Activated naive CD4-positive, alpha-beta T cell treated with anti-CD3 and anti-CD28 coated beads, Interleukin-2, amount 10 ng/mL, durations not matched to agents 7 days and 5 days (primary cell): Measurements from ENCODE around the gene CCDC106.

Experiments used
- CTCF ChIA-PET: fragments of 350-600 bp; sonication (Branson Sonifier 250); formaldehyde crosslinking; loops from one replicate; lab custom pipeline; 2021; ENCODE audit warnings: antibody characterized with exemption; lab: Charles Lee
- DNase-seq: peaks from one replicate; pipeline ENCODE4 v3.0.0-alpha.2; 2020
- H3K27ac Mint-ChIP-seq: one replicate; pipeline ENCODE4 v1.8.0; 2021; ENCODE audit warnings: mild to moderate bottlenecking, moderate library complexity, mixed read lengths
- H3K27me3 Mint-ChIP-seq: one replicate; pipeline ENCODE4 v1.8.0; 2021; ENCODE audit warnings: mild to moderate bottlenecking, mixed read lengths
- H3K36me3 Mint-ChIP-seq: one replicate; pipeline ENCODE4 v1.8.0; 2021; ENCODE audit warnings: mixed read lengths
- H3K4me1 Mint-ChIP-seq: one replicate; pipeline ENCODE4 v1.8.0; 2021; ENCODE audit warnings: mixed read lengths
- H3K4me3 Mint-ChIP-seq: one replicate; pipeline ENCODE4 v1.8.0; 2021; ENCODE audit warnings: mild to moderate bottlenecking, moderate library complexity, mixed read lengths
- H3K9me3 Mint-ChIP-seq: one replicate; pipeline ENCODE4 v1.8.0; 2021; ENCODE audit warnings: mixed read lengths

The CCDC106 gene

DNA sequence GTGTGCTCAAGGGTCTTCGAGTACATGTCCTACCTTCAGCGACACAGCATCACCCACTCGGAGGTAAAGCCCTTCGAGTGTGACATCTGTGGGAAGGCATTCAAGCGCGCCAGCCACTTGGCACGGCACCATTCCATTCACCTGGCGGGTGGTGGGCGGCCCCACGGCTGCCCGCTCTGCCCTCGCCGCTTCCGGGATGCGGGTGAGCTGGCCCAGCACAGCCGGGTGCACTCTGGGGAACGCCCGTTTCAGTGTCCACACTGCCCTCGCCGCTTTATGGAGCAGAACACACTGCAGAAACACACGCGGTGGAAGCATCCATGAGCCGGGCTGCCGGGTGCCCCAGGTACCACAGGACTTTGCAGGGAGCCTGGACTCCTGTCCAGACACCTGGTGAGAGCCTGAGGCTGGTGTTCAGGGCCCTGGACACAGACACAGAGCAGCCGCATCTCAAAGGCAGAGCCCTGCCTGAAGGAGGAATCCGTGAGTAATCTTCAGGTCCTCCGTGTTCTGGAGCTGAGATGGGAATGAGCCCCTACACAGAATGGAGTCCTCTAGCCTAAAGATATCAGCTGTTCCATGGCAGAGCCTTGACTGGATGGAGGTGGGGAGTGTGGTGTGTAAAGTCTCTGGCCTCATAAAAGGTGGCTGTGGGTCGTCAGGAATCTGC is 3.0 kb upstream of the CCDC106 start:
- Mint-ChIP-seq H3K4me1 (peaks cover 62% of the 10 kb centered on the region), H3K9me3 (no peaks in the 10 kb centered on the region), H3K36me3 (peaks cover 12% of the 10 kb centered on the region), H3K4me3 (peak overlapping the region; percentile 92), H3K27me3 (no peaks in the 10 kb centered on the region), H3K27ac (peak overlapping the region; percentile 93)
- CTCF ChIA-PET, result interaction anchor here (1.6 to 1.9 kb wide), 2 partner anchors 9 to 12 kb away, joined by 4 to 7 read pairs; no protein-coding TSS in a partner anchor
- no peak for DNase-seq

DNA sequence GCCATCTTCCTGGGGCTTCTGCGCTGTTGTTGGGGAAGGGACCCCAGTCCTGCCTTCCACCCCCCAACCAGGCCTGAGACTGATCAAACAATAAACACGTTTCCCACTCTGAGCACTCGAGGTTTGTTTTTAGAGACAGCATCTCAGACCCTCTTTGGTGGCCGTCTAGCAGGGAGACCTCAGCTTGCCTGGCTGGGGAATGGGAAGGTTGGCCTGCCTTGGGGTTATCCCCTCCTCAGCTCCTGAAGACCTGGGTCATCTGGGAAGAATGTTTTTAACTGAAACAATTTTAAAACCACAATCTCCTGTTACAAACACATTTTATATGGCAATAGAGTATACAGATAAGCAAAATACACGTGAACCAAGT is 2.5 kb upstream of the CCDC106 start:
- Mint-ChIP-seq H3K36me3 (peaks cover 12% of the 10 kb centered on the region), H3K27me3 (no peaks in the 10 kb centered on the region), H3K27ac (peak overlapping the region; percentile 73), H3K4me3 (peak overlapping the region; percentile 57), H3K9me3 (no peaks in the 10 kb centered on the region), H3K4me1 (peaks cover 59% of the 10 kb centered on the region)
- DNase-seq, result no peak
- CTCF ChIA-PET, result interaction anchor here (1.6 to 1.9 kb wide), 2 partner anchors 9 to 13 kb away, joined by 4 to 7 read pairs; no protein-coding TSS in a partner anchor

DNA sequence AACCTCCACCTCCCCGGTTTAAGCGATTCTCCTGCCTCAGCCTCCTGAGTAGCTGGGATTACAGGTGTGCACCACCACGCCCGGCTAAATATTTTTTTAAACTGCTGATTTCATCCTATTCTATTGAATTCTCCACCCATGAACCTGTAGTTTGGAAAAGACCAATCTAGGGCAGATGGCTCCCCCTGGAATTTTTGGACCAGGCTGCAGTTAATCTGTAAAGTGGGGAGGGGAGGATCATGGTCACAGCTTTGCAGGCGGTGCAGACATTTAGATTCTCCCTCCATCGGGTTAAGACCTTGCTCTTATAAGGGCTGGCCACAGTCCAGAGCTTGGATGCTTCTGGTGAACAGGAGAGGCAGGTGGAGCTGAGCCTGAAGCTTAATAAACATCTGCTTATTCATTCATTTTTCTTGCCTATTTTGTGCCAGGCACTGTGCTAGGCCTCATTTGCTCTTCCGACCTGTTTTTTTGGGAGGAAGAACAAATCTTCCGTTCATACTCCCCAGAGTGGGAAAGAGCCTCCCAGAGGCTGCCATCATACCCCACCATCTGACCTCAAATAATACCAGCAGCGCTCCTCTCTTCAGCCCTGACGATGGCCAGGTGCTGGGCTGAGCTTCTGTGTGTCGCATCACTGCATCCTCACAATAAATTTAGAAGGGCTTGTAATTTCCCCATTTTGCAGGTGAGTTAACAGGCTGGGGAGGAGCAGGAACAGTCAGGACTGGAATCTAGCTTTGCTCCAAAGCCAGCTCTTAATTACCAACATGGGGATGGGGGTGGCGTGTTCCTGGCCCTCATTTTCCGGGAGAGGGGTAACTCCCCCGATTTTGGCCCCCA is 902 bp upstream of the CCDC106 start:
- Mint-ChIP-seq H3K36me3 (peaks cover 12% of the 10 kb centered on the region), H3K4me1 (peaks cover 57% of the 10 kb centered on the region), H3K27ac (peak overlapping the region; percentile 60), H3K27me3 (no peaks in the 10 kb centered on the region), H3K9me3 (no peaks in the 10 kb centered on the region), H3K4me3 (peak overlapping the region; percentile 77)
- CTCF ChIA-PET, result interaction anchor here (0.9 to 2.2 kb wide), 3 partner anchors 14 to 25 kb away, joined by 3 to 10 read pairs (median 3); no protein-coding TSS in a partner anchor
- DNase-seq, result no peak

DNA sequence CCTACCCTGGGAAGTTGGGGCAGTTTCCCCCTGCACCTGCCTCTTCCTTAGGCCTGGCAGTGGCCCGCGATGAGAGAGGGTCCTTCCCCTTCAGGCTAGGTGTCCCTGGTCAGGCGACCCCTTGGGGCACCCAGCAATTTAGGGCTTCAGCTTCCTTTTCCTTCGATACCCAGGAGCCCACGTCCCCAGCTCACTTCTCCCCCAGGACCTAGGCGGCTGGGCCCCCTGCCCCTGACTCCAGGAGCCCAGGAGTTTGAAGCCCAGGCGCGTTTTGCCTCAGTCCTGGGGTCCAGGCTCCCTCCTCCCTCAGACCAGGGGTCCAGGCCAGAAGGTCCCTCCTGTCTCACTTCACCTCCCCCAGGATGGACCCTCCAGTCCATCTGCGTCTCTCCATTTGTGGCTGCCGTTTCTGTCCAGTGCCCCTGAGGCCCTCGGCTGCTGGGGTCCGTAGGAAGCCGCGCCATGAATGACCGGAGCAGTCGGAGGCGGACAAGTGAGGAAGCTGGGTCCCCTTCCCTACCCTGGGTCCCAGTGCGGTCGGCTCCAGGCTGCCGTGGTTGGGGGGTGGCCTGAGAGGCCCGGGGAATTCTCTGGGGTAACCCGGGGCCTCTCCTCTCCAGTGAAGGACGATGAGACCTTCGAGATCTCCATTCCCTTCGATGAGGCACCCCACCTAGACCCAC is 714 bp downstream of the CCDC106 start:
- DNase-seq, result no peak
- Mint-ChIP-seq H3K4me1 (peaks cover 54% of the 10 kb centered on the region), H3K9me3 (no peaks in the 10 kb centered on the region), H3K27me3 (peaks cover 2% of the 10 kb centered on the region), H3K4me3 (peak overlapping the region; percentile 73), H3K36me3 (peaks cover 10% of the 10 kb centered on the region), H3K27ac (peak overlapping the region; percentile 67)
- CTCF ChIA-PET, result interaction anchor here (1.0 to 2.2 kb wide), 3 partner anchors 11 to 16 kb away, joined by 3 to 10 read pairs (median 4); no protein-coding TSS in a partner anchor

DNA sequence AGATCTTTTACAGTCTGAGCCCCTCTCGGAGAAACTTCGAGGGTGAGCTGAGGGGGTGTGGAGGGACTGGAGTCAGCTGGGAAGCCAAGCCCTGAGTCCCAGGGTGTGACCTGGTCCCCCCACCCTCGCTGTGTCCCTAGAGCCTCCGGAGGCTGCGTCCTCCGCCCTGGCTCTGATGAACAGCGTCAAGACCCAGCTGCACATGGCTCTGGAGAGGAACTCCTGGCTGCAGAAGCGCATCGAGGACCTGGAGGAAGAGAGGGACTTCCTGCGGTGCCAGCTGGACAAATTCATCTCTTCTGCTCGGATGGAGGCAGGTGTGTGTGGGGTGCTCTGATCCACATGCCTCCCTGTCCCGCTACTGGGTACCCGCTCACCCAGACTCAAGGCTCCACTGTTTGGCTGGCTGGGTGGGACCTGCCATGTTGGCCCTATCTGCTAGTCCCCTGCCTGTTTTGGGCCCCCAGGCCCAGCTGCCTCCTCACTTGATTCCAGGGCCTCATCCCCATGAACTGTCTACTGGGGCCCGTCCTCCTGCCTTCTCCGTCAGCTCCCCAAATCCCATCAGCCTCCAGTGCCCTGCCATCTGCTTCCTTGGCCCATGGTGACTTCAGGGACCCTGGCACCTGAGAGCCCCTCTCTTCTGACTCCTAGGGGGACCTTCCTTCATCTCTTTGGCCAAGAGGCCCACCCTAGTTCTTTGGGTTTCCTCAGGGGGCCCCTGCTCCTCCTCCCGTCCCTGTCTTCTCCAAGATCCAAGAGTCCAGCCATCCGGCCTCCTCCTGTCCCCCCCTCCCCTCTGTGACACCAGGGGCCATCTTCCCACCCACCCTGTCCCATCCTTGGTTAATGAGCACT is 1.5 kb downstream of the CCDC106 start:
- H3K4me3 Mint-ChIP-seq, result peak overlapping the region; percentile 73
- H3K36me3 Mint-ChIP-seq, result peaks cover 8% of the 10 kb centered on the region
- H3K9me3 Mint-ChIP-seq, result no peaks in the 10 kb centered on the region
- CTCF ChIA-PET, result interaction anchor here (1.0 to 1.1 kb wide), 2 partner anchors 12 to 17 kb away, joined by 3 to 4 read pairs; no protein-coding TSS in a partner anchor
- no peak for DNase-seq
- H3K27me3 Mint-ChIP-seq, result peaks cover 4% of the 10 kb centered on the region
- H3K27ac Mint-ChIP-seq, result peak overlapping the region; percentile 19
- peaks cover 47% of the 10 kb centered on the region for H3K4me1 Mint-ChIP-seq

DNA sequence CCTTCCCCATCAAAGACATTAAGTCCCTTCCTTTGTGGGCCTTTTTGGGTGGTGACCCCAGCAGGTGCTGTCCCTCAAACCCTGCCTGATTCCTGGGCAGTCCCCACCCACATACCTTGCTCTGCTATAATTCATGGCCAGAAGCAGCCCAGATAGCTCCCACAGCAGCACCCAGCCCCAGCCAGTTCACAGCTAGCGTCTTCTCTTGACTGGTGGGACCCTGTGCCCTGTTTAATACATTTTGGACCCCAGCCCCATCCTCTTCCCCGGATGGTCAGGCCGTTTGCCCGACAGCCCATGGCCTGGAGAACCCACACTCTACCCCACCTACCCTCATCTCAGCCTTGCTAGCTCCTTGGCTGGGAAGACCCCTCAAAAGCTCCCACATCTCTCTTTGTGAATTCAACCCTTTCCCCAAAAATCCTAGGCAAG is 2.1 kb downstream of the CCDC106 start:
- DNase-seq, result no peak
- no peaks in the 10 kb centered on the region for H3K9me3 Mint-ChIP-seq
- H3K36me3 Mint-ChIP-seq, result peaks cover 8% of the 10 kb centered on the region

DNA sequence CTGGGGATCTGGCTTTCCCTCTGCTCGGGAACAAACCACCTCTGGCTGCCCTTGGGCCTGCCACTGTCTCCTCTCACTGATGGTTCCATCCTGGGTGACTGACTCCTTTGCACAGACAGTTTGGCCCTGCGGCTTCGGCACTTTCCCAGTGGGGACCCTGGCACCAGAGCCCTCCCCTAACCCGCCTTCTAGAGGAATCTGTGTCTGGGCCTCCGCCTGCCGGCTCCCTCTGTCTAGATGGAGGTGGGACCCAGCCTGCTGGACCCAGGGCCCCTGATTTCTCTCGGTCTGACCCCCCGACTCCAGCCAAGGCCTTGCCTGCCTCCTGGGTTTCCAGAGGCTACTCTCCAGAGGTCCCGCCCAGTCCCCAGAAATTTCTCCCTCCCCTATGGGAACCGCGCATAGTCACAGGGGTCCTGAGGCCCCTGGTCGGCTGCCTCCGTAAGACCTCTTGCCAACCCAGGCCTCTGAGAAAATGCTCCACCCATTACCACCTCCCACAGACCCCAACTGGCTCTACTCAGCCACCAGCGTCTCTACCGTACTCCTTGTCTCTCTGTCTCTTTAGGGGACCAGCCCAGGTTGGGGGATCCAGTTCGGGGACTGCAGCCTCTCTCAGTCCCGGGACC is 2.7 kb downstream of the CCDC106 start:
- CTCF ChIA-PET, result no interaction called here
- Mint-ChIP-seq H3K9me3 (no peaks in the 10 kb centered on the region), H3K4me1 (peaks cover 38% of the 10 kb centered on the region), H3K27me3 (peaks cover 4% of the 10 kb centered on the region), H3K36me3 (peaks cover 11% of the 10 kb centered on the region), H3K4me3 (peak overlapping the region; percentile 44), H3K27ac (peak overlapping the region; percentile 64)
- no peak for DNase-seq

More for the DNA sequence above, 2.1 kb downstream of the CCDC106 start:
- CTCF ChIA-PET, result interaction anchor here (1.0 to 1.1 kb wide), 2 partner anchors 12 to 18 kb away, joined by 3 to 4 read pairs; no protein-coding TSS in a partner anchor
- Mint-ChIP-seq H3K4me3 (peak overlapping the region; percentile 43), H3K27ac (no peak overlapping the region), H3K27me3 (peaks cover 4% of the 10 kb centered on the region), H3K4me1 (peaks cover 42% of the 10 kb centered on the region)

DNA sequence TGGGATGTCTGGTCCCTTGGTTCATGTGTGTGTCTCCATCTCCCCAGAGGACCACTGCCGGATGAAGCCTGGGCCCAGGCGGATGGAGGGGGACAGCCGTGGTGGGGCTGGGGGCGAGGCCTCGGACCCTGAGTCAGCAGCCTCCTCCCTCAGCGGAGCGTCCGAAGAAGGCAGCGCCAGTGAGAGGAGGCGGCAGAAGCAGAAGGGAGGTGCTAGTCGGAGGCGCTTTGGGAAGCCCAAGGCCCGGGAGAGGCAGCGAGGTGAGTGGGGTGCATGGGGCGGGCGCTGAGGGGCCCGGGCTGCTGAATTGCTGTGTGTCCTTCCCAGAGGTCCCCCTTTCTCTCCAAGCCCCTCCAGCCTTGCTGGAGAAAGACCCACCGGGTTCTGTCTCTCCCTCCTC is 3.2 kb downstream of the CCDC106 start:
- Mint-ChIP-seq H3K4me3 (peak overlapping the region; percentile 44), H3K9me3 (no peaks in the 10 kb centered on the region), H3K36me3 (peaks cover 15% of the 10 kb centered on the region), H3K4me1 (peaks cover 40% of the 10 kb centered on the region), H3K27ac (no peak overlapping the region), H3K27me3 (peaks cover 4% of the 10 kb centered on the region)
- CTCF ChIA-PET, result no interaction called here
- DNase-seq, result no peak

DNA sequence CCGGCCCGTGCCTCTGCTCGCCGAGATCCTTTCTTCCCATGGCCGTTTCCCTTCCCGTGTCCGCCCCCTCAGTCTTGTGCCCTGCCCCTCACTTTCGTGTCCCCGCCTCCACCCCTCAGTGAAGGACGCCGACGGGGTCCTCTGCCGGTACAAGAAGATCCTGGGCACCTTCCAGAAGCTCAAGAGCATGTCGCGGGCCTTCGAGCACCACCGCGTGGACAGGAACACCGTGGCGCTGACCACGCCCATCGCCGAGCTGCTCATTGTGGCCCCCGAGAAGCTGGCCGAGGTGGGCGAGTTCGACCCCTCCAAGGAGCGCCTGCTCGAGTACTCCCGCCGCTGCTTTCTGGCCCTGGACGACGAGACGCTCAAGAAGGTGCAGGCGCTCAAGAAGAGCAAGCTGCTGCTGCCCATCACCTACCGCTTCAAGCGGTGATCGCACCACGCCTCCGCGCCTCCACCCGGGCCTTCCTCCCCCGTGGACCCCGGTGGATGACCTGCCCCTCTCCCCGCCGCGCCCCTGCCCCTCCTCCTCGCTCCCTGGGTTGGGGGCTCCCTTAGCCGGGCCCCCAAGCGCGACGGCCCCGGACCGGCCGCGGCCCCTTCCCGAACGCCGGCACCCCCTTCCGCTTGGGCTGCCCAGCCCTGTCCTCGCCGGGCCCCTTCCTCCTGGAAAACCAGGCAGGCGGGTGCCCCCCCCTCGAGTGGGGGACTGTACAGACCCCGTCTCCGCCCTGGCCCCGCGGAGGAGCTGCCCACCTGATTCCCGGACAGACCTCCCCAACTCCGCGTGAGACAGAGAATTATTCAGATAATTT is 4.5 kb downstream of the CCDC106 start:
- Mint-ChIP-seq H3K27me3 (peaks cover 4% of the 10 kb centered on the region), H3K4me3 (peak overlapping the region; percentile 43), H3K9me3 (no peaks in the 10 kb centered on the region), H3K4me1 (peaks cover 46% of the 10 kb centered on the region), H3K27ac (peak overlapping the region; percentile 26), H3K36me3 (peaks cover 19% of the 10 kb centered on the region)
- no peak for DNase-seq
- CTCF ChIA-PET, result interaction anchor here (0.7 to 1.6 kb wide), 5 partner anchors 9 to 640 kb away, joined by 3 to 23 read pairs (median 4); partner anchors contain the start of gene ZNF581

DNA sequence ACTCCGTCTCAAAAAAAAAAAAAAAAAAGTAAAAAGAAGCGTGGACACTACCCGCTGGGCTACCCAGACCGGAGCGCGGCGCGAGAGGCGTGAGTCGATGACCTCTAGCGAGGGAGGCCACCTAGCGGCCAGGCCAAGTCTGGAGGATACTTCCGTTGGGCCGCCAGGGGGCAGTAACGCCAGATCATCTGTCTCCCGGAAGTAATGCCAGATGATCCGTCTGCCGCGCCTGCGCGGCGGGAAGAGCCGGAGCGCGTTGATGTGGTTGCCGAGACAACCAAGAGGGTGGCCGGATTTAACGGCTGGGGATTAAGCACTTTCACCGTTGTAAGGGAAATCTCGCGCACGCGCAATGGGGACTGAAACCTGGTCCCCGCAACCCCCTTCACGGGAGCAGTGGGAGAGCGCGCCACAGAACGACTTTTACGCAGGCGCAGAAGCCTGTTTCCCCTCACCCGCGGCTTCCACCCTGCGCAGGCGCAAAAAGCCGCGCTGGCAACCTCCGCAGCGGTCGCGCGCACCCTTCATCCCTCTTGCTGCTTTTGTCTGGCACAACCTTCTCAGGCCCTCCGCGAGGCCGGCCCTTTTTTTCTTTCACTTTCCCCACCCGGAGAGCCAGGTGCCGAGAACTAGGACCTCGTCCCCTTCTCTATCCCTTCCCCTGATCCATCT is 5.8 kb downstream of the CCDC106 start:
- H3K36me3 Mint-ChIP-seq, result peaks cover 19% of the 10 kb centered on the region
- H3K27ac Mint-ChIP-seq, result peak overlapping the region; percentile 92
- DNase-seq, result peak; percentile 98
- CTCF ChIA-PET, result interaction anchor here (0.6 to 1.6 kb wide), 14 partner anchors 8 to 680 kb away, joined by 3 to 23 read pairs (median 4); partner anchors contain the start of gene ZNF581
- H3K4me3 Mint-ChIP-seq, result peak overlapping the region; percentile 78
- H3K27me3 Mint-ChIP-seq, result peaks cover 4% of the 10 kb centered on the region
- H3K4me1 Mint-ChIP-seq, result peaks cover 49% of the 10 kb centered on the region
- H3K9me3 Mint-ChIP-seq, result no peaks in the 10 kb centered on the region

DNA sequence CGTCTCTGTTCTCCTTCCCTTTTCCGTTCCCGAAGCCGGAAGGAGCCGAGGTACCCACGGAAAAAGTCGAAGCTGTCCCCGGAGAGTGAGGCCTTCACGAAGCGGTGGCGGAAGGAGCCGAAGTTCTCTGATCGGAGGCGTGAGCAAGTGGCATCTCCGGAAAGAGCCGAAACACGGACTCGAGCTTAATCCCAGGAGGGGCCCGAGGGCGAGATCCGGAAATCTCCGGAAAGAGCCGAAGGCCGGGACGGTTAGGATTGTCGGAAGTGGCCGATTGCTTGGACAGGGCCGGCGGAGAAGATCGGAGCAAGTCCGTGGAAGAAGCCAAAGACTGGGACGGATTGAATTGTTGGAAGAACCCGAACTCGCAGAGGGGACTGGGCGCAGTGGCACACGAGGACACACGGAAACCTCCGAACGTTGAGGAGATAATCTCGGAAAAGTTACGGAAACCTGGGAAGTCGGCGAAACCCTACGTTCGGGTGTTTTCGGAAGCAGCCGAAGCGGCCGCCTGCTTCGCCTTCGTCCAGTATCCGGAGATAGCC is 6.4 kb downstream of the CCDC106 start:
- H3K27me3 Mint-ChIP-seq, result peaks cover 4% of the 10 kb centered on the region
- DNase-seq, result peak; percentile 100
- H3K27ac Mint-ChIP-seq, result peak overlapping the region; percentile 92
- H3K36me3 Mint-ChIP-seq, result peaks cover 20% of the 10 kb centered on the region
- H3K9me3 Mint-ChIP-seq, result no peaks in the 10 kb centered on the region
- H3K4me1 Mint-ChIP-seq, result peaks cover 48% of the 10 kb centered on the region
- H3K4me3 Mint-ChIP-seq, result peak overlapping the region; percentile 78
- CTCF ChIA-PET, result interaction anchor here (0.6 to 1.2 kb wide), 9 partner anchors 9 to 679 kb away, joined by 3 to 7 read pairs (median 3); no protein-coding TSS in a partner anchor
